GM12872 (cell line): ENCODE measurements around the gene TBC1D2B.

Source experiments
- TF ChIP-seq, protein P1 (sequence below): IDR thresholded peaks from 3 replicates; pipeline ENCODE4 v1.5.1; 2011; ENCODE audit warnings: low read depth, mild to moderate bottlenecking, low read length, moderate library complexity; ENCODE audit not compliant: insufficient read depth

Gene TBC1D2B

DNA sequence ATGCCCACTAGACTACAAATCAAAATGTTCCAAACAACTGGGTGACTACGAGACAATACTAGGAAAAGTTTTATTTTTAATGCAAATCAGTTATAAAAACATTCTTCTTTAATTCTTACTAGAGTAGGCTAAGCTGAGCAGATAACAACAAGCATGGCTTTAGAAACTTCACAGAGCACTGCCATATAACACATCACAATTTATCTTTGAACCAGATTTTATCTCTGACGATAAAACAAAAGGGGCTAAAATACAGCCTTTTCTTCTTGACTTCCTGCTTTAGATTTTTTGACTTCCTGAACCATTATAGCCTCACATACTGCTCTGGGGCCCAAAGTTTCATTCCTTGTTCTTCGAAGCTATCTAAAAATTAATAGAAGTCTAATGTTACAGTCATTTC, 25.9 kb downstream of the TBC1D2B start:
- TF ChIP-seq, protein P1, sequence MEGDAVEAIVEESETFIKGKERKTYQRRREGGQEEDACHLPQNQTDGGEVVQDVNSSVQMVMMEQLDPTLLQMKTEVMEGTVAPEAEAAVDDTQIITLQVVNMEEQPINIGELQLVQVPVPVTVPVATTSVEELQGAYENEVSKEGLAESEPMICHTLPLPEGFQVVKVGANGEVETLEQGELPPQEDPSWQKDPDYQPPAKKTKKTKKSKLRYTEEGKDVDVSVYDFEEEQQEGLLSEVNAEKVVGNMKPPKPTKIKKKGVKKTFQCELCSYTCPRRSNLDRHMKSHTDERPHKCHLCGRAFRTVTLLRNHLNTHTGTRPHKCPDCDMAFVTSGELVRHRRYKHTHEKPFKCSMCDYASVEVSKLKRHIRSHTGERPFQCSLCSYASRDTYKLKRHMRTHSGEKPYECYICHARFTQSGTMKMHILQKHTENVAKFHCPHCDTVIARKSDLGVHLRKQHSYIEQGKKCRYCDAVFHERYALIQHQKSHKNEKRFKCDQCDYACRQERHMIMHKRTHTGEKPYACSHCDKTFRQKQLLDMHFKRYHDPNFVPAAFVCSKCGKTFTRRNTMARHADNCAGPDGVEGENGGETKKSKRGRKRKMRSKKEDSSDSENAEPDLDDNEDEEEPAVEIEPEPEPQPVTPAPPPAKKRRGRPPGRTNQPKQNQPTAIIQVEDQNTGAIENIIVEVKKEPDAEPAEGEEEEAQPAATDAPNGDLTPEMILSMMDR, result no peak

- TF ChIP-seq, protein P1, result no peak
Measured at GRCh38 chr15:78050826-78051225, 26.7 kb downstream of the TBC1D2B start.

- TF ChIP-seq, protein P1, result no peak
Measured at GRCh38 chr15:78050441-78050809, 27.1 kb downstream of the TBC1D2B start.

DNA sequence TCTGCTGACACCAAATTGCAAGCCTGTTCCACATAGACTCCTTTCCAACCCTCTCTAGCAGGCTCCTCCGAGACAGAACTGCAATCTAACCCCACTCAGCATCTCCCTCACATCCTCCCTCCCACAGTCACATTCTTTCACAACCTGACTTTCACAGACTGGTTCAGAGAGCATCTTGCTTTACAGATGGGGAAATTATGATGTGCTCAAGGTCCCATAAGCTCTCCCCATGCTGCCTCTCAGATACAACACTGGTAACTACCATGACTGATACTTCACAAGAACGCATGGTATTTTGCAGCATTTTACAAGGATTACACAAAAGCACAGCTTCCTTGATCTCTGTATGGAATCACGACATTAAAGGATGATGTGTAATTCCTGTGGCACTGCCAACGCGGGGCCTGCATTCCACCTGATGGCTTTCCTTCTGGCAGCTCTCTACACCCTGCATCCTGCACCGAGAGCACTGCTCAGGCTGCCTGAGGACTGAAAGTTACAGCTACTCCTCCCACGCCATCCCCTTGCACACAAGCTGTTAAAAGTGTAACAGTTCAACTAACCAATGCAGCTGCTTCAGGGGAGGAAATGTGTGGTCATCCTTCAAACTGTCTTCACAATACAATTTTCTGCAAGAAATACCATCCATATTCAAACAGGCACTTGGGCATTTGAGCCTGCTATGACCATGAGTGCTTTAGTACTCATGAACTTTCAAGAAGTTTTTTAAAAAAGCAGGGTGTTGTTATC, 27.6 kb downstream of the TBC1D2B start:
- TF ChIP-seq, protein P1, result no peak

GRCh38 chr15:78048628-78048920, 28.9 kb downstream of the TBC1D2B start:
- TF ChIP-seq, protein P1, result no peak

DNA sequence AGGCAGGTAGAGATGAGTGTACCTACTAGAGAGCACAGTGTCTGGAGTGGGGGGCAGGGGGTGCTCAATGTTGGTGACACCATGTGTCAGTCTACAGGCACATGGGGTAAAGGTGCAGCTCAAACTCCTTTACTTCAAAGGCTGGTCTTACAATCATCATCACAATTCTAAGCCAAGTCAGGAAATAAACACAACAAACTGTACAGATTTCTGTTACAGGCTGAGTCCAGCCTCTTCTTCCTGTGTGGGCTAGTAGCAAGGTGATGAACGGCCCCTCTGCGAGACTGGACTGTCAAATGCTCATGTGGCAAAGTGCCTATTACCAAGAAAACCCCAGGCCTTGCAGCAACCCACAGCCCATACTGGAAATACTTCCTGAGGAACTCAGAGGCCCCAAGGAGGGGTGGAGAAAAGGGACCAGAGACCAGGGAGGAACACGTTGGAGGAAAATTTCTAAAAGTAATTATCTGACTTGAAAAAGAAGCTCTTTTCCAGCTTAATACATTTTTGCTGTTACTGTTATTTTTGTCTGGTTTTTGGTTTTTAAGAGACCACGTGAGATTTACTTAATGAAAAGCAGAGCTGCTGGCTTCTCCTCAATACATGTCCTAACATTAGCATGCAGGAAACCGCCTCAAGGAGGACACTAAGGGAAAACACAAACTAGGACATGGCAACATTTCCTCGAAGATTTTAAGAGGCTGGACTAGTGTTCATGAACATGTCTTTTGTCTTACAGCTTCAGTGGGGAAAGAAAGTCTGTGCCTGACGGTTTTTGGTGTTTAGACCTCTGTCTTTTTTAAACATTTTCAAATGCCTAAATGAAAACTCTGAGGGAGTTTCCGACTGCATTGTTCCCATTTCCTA, 29.5 kb downstream of the TBC1D2B start:
- TF ChIP-seq, protein P1, result no peak

DNA sequence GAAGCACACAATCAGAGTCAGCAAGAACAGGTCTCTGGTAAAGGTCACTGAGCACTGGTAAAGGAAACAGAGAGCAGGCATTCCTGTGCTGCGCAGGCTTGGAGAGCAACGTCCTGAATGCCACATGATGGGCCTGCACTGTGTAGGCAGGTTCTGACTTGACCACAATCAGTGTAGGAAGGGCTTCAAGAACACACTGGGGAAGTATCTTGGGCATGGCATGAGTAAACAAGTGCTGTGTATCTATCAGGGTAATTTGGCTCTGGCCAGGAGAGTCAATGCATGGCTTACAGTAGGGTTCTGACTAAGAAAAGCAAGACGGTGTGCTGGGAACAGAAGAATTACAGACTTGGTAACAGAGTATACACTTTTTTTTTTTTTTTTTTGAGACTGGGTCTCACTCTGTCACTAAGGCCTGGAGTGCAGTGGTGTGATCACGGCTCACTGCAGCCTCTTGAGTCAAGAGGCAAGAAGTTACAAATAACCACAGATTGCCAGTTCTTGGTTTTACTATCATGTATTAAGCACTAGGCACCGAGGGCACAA, 30.6 kb downstream of the TBC1D2B start:
- TF ChIP-seq, protein P1, result no peak
